IMR-90 (cell line): ENCODE data around the gene SIGLEC15.

ENCODE experiments used
- CEBPB ChIP-seq: IDR thresholded peaks from 2 replicates; pipeline ENCODE4 v1.6.1; 2012; ENCODE audit warnings: low read depth, low read length, improper control_type of control experiment
- CHD1 ChIP-seq: IDR thresholded peaks from 2 replicates; pipeline ENCODE4 v1.6.1; 2012; ENCODE audit warnings: low read depth, low read length, improper control_type of control experiment
- FOS ChIP-seq: fragments of 150-350 bp; IDR thresholded peaks from 2 replicates; pipeline ENCODE4 v1.6.1; 2016; ENCODE audit warnings: low read depth, low read length
- MAFK ChIP-seq: IDR thresholded peaks from 2 replicates; pipeline ENCODE4 v1.6.1; 2012; ENCODE audit warnings: low read depth, low read length, improper control_type of control experiment
- MAZ ChIP-seq: IDR thresholded peaks from 2 replicates; pipeline ENCODE4 v1.6.1; 2012; ENCODE audit warnings: low read depth, mild to moderate bottlenecking, low read length, improper control_type of control experiment, moderate library complexity, borderline replicate concordance
- MXI1 ChIP-seq: IDR thresholded peaks from 2 replicates; pipeline ENCODE4 v1.6.1; 2012; ENCODE audit warnings: low read depth, mild to moderate bottlenecking, low read length, moderate library complexity, borderline replicate concordance
- POLR2A ChIP-seq: IDR thresholded peaks from 2 replicates; pipeline ENCODE4 v1.6.1; 2012; ENCODE audit warnings: mild to moderate bottlenecking, low read depth, low read length
- RAD21 ChIP-seq: IDR thresholded peaks from 2 replicates; pipeline ENCODE4 v1.6.1; 2012; ENCODE audit warnings: low read length, improper control_type of control experiment
- RCOR1 ChIP-seq: IDR thresholded peaks from 2 replicates; pipeline ENCODE4 v1.6.1; 2012; ENCODE audit warnings: mild to moderate bottlenecking, low read length, improper control_type of control experiment; ENCODE audit not compliant: insufficient replicate concordance
- RFX5 ChIP-seq: IDR thresholded peaks from 2 replicates; pipeline ENCODE4 v1.8.0; 2012; ENCODE audit warnings: low read depth, mild to moderate bottlenecking, low read length, moderate library complexity
- SMC3 ChIP-seq: fragments of 150-350 bp; IDR thresholded peaks from 2 replicates; pipeline ENCODE4 v1.6.1; 2016; ENCODE audit warnings: low read depth, mild to moderate bottlenecking, antibody characterized with exemption, low read length, moderate library complexity
- TF ChIP-seq, protein P1 (sequence below): conservative IDR thresholded peaks from 2 replicates; pipeline ENCODE4 v1.5.1; 2012; ENCODE audit warnings: mild to moderate bottlenecking, low read depth, low read length, improper control_type of control experiment
- TF ChIP-seq, protein P2 (sequence below): fragments of 150-350 bp; IDR thresholded peaks from 2 replicates; pipeline ENCODE4 v1.6.1; 2017; ENCODE audit warnings: mild to moderate bottlenecking, antibody characterized with exemption, low read length, low read depth
- TF ChIP-seq, protein P3 (sequence below): fragments of 150-350 bp; IDR thresholded peaks from 2 replicates; pipeline ENCODE4 v1.6.1; 2016; ENCODE audit warnings: low read depth, mild to moderate bottlenecking, low read length, moderate library complexity, borderline replicate concordance

DNA sequence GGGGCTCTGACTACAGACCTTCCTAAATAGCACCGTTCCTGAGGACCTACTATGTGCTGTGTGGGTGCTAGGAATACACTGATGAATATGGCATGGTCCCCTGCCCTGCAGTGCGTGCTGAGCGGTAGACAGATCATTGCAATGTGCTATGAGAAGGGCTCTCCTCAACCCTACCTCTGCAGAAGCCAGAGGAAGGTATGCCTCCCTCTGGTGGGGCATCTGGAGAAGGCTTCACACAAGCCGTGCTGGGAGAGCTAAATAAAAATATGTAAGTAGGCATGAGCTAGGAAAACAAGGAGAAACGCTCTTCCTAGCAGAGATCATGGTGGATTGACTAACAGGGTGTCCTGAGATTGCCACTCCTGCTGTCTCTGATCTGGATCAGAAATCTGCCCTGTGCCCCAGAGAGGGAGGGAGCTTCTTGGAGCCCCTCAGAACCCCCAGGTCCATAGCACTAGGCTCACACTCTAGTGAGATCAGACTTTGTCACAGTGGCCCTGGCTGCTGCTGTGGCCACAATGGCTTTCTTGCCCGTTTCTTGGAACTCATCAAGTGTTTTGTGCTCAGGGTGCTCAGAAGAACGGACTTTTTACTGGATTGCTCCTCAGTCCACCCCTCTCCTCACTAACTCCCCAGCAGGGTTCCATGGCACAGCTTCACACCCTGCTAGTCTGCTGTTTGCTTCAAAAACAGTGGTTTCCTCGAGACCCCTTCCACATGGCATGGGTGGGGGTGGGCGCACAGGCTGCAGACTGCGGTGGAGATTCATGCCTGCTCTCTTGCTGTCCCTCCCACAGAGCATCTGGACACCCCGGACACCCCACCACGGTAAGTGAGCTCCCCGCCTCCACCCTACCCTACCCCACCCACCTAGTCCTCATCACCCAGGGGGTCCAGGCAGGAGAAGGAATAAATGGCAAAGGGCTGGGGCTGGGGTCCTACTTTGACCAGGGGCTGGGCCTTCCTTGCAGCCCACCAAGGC is 14.2 kb downstream of the SIGLEC15 start:
- TF ChIP-seq, protein P1, sequence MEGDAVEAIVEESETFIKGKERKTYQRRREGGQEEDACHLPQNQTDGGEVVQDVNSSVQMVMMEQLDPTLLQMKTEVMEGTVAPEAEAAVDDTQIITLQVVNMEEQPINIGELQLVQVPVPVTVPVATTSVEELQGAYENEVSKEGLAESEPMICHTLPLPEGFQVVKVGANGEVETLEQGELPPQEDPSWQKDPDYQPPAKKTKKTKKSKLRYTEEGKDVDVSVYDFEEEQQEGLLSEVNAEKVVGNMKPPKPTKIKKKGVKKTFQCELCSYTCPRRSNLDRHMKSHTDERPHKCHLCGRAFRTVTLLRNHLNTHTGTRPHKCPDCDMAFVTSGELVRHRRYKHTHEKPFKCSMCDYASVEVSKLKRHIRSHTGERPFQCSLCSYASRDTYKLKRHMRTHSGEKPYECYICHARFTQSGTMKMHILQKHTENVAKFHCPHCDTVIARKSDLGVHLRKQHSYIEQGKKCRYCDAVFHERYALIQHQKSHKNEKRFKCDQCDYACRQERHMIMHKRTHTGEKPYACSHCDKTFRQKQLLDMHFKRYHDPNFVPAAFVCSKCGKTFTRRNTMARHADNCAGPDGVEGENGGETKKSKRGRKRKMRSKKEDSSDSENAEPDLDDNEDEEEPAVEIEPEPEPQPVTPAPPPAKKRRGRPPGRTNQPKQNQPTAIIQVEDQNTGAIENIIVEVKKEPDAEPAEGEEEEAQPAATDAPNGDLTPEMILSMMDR: peak; percentile 83
- TF ChIP-seq SMC3 (peak; percentile 97), CEBPB (no peak), RFX5 (no peak), MAZ (no peak; the same call in 1 of the 2 replicates), FOS (no peak), MAFK (no peak), POLR2A (no peak), RCOR1 (no peak), RAD21 (peak; percentile 90), MXI1 (no peak), CHD1 (no peak)
- TF ChIP-seq, protein P2, sequence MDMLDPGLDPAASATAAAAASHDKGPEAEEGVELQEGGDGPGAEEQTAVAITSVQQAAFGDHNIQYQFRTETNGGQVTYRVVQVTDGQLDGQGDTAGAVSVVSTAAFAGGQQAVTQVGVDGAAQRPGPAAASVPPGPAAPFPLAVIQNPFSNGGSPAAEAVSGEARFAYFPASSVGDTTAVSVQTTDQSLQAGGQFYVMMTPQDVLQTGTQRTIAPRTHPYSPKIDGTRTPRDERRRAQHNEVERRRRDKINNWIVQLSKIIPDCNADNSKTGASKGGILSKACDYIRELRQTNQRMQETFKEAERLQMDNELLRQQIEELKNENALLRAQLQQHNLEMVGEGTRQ: no peak
- TF ChIP-seq, protein P3, sequence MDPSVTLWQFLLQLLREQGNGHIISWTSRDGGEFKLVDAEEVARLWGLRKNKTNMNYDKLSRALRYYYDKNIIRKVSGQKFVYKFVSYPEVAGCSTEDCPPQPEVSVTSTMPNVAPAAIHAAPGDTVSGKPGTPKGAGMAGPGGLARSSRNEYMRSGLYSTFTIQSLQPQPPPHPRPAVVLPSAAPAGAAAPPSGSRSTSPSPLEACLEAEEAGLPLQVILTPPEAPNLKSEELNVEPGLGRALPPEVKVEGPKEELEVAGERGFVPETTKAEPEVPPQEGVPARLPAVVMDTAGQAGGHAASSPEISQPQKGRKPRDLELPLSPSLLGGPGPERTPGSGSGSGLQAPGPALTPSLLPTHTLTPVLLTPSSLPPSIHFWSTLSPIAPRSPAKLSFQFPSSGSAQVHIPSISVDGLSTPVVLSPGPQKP: no peak
